KOPT-K1 (cell line): ENCODE results near the gene DCAF8.

Source experiments
- H3K27ac ChIP-seq: fragments of 200-600 bp; sonication (generic); 2 replicates; pipeline ENCODE4 v1.5.1; 2016; ENCODE audit warnings: antibody characterized with exemption, mild to moderate bottlenecking, low read depth, low read length; ENCODE audit not compliant: poor library complexity, severe bottlenecking
- H3K36me3 ChIP-seq: fragments of 200-600 bp; sonication (generic); 2 replicates; pipeline ENCODE4 v1.5.1; 2017; ENCODE audit warnings: antibody characterized with exemption, mild to moderate bottlenecking, low read length, moderate library complexity; ENCODE audit not compliant: insufficient read depth
- H3K9me3 ChIP-seq: fragments of 200-600 bp; sonication (generic); 2 replicates; pipeline ENCODE4 v1.5.1; 2017; ENCODE audit warnings: antibody characterized with exemption, low read length, mild to moderate bottlenecking; ENCODE audit not compliant: insufficient read depth, poor library complexity, severe bottlenecking

Gene DCAF8

GRCh38 chr1:160166166-160166868 is 96.0 kb downstream of the DCAF8 start:
- no peak overlapping the region for H3K27ac ChIP-seq
- H3K36me3 ChIP-seq = no peaks in the 10 kb centered on the region
- H3K9me3 ChIP-seq = no peaks in the 10 kb centered on the region
